Uterus (tissue), 2 donors: ENCODE data around the gene COA1.

Source experiments
- CTCF ChIP-seq, 4 experiments: fragments of 200-600 bp in 2 of 4; fragments of 450-650 bp in 2 of 4; sonication (generic) in 2 of 4; IDR thresholded peaks; one replicate each; pipeline ENCODE4 v1.5.1; 2016 to 2019; ENCODE audit warnings: antibody characterized with exemption in 4 of 4, mild to moderate bottlenecking in 2 of 4, moderate library complexity in 1 of 4
- POLR2A ChIP-seq, 2 donors: fragments of 450-650 bp; IDR thresholded peaks; one replicate each; pipeline ENCODE4 v1.6.1; 2016; ENCODE audit warnings: antibody characterized with exemption in 2 of 2, mild to moderate bottlenecking in 1 of 2, moderate library complexity in 1 of 2

DNA sequence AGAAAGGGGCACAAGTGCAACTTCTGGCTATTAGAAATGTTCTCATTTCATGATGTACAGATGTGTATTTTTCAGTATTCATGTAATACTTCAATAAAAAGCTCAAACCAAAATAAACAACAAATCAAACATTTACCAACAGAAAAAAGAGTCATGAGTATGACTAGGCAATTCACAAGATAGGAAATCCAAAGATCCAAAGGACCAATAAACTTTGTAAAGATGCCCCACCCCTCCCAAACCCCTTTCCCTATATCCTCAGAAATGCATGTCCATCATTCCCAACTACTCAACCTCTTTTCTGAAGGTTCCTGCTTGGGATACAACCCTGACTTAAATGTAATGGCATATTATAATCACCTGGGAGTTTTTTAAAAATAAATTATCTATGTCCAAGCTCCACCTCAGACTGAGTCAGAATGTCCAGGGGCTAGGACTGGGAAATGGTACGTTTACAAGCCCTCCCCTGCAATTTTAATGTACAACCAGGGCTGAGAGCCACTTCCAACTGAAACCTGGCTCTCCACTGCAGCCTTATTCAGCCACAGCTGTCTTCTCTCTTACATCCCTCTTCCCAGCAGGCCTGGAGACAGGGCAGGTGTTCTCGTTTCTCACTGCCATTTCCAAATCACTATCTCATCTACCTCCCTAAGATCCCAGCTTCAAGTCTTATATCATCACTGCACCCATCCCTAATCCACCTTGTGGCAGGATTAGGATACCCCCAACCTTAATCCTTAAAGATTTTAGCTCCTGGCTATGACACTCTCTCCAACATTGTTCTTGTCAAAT is 36.5 kb downstream of the COA1 start:
- TF ChIP-seq CTCF (IDR thresholded peaks at IDR 0.05) (no peak), POLR2A (IDR thresholded peaks at IDR 0.05) (no peak)
